RWPE1 (cell line): ENCODE measurements around the gene GRXCR1.

Experiments used
- CTCF ChIA-PET: fragments of 350-600 bp; sonication (Branson Sonifier 250); formaldehyde crosslinking; extraction: SDS; loops from one replicate; lab custom pipeline; 2021; lab: Yijun Ruan, JAX
- POLR2A ChIA-PET: fragments of 400-600 bp; formaldehyde crosslinking; extraction: SDS; loops from one replicate; lab custom pipeline; 2020; ENCODE audit warnings: antibody characterized with exemption; ENCODE audit not compliant: low non-redundant PET; lab: Yijun Ruan, JAX
- DNase-seq: peaks from one replicate; pipeline ENCODE4 v3.0.0; 2012; ENCODE audit warnings: low spot score
- H3K27ac ChIP-seq: fragments of 450-650 bp; 2 replicates; pipeline ENCODE4 v1.5.1; 2017
- CTCF ChIP-seq: fragments of 450-650 bp; conservative IDR thresholded peaks from 2 replicates; pipeline ENCODE4 v1.5.1; 2017; ENCODE audit warnings: low read depth, mild to moderate bottlenecking

GRXCR1 gene

GRCh38 chr4:42904986-42905385 is 12.5 kb downstream of the GRXCR1 start:
- ChIA-PET CTCF (no interaction called here), POLR2A (no interaction called here)
- TF ChIP-seq CTCF, result no peak
- no peak overlapping the region for H3K27ac ChIP-seq
- DNase-seq, result no peak

GRCh38 chr4:42905591-42905990 is 13.1 kb downstream of the GRXCR1 start:
- ChIA-PET POLR2A (no interaction called here), CTCF (no interaction called here)
- TF ChIP-seq CTCF, result no peak

GRCh38 chr4:42906341-42906740 is 13.8 kb downstream of the GRXCR1 start:
- CTCF ChIA-PET, result no interaction called here
- no peak for DNase-seq
- no peak for TF ChIP-seq CTCF
- POLR2A ChIA-PET, result no interaction called here
- H3K27ac ChIP-seq, result no peak overlapping the region

More at GRCh38 chr4:42905591-42905990, 13.1 kb downstream of the GRXCR1 start:
- H3K27ac ChIP-seq, result no peak overlapping the region
- DNase-seq, result no peak

- CTCF ChIA-PET, result no interaction called here
- POLR2A ChIA-PET, result no interaction called here
- peak; percentile 43 for DNase-seq
- no peak for TF ChIP-seq CTCF
- H3K27ac ChIP-seq, result no peak overlapping the region
Measured at GRCh38 chr4:42906891-42907759, 14.6 kb downstream of the GRXCR1 start.

- no peak overlapping the region for H3K27ac ChIP-seq
- ChIA-PET CTCF (interaction anchor here (0.6 kb wide), 1 partner anchor 80 kb away, joined by 3 read pairs; no protein-coding TSS in a partner anchor), POLR2A (no interaction called here)
- DNase-seq, result no peak
- no peak for TF ChIP-seq CTCF
Measured at GRCh38 chr4:42910459-42910858, 17.9 kb downstream of the GRXCR1 start.

GRCh38 chr4:42914937-42915336 is 22.4 kb downstream of the GRXCR1 start:
- CTCF ChIA-PET, result interaction anchor here (0.5 to 0.7 kb wide), 2 partner anchors 10 to 1656 kb away, joined by 3 read pairs; no protein-coding TSS in a partner anchor
- H3K27ac ChIP-seq, result no peak overlapping the region
- no peak for DNase-seq
- TF ChIP-seq CTCF, result no peak
- POLR2A ChIA-PET, result no interaction called here
